NB4 (cell line): ENCODE data around the gene AP1M2.

Source experiments
- CTCF ChIP-seq: IDR thresholded peaks from one replicate; pipeline ENCODE4 v1.5.1; 2012; ENCODE audit warnings: low read depth, low read length
- MAX ChIP-seq: IDR thresholded peaks from 2 replicates; pipeline ENCODE4 v1.6.1; 2011; ENCODE audit warnings: low read depth, low read length
- MYC ChIP-seq: IDR thresholded peaks from 2 replicates; pipeline ENCODE4 v1.6.1; 2011; ENCODE audit warnings: low read depth, low read length
- POLR2A ChIP-seq: IDR thresholded peaks from 2 replicates; pipeline ENCODE4 v1.6.1; 2011; ENCODE audit warnings: mild to moderate bottlenecking; ENCODE audit not compliant: insufficient read length; ENCODE audit errors: extremely low read depth

GRCh38 chr19:10525636-10526035, 61.5 kb downstream of the AP1M2 start:
- no peak for TF ChIP-seq CTCF
- no peak for TF ChIP-seq MYC
- no peak for TF ChIP-seq MAX
- no peak for TF ChIP-seq POLR2A
